DOHH2 (cell line): Measurements from ENCODE around the gene RNU2-63P.

ENCODE experiments used
- H3F3A ChIP-seq: fragments of 200-600 bp; sonication (generic), shearing (Covaris generic); 2 replicates; pipeline ENCODE4 v1.6.0; 2016; ENCODE audit warnings: antibody characterized with exemption, mild to moderate bottlenecking; ENCODE audit not compliant: control insufficient read depth, insufficient read depth
- H3K27ac ChIP-seq: fragments of 200-600 bp; sonication (generic); 2 replicates; pipeline ENCODE4 v1.5.1; 2014; ENCODE audit warnings: low read depth, mild to moderate bottlenecking, low read length, moderate library complexity
- H3K27me3 ChIP-seq: fragments of 200-600 bp; sonication (generic); 2 replicates; pipeline ENCODE4 v1.6.1; 2014; ENCODE audit warnings: mild to moderate bottlenecking, low read length, mixed read lengths; ENCODE audit not compliant: control insufficient read depth
- H3K36me3 ChIP-seq: fragments of 200-600 bp; sonication (generic); 2 replicates; pipeline ENCODE4 v1.6.1; 2014; ENCODE audit warnings: mild to moderate bottlenecking, low read length, moderate library complexity, mixed read lengths; ENCODE audit not compliant: control insufficient read depth
- H3K4me1 ChIP-seq: fragments of 200-600 bp; sonication (generic); 2 replicates; pipeline ENCODE4 v1.6.1; 2014; ENCODE audit warnings: mild to moderate bottlenecking, low read length, mixed read lengths; ENCODE audit not compliant: control insufficient read depth
- H3K4me2 ChIP-seq: fragments of 200-600 bp; sonication (generic); 2 replicates; pipeline ENCODE4 v1.6.0; 2014; ENCODE audit warnings: mild to moderate bottlenecking, low read length, moderate library complexity
- H3K4me3 ChIP-seq: fragments of 200-600 bp; sonication (generic); 2 replicates; pipeline ENCODE4 v1.5.1; 2014; ENCODE audit warnings: mild to moderate bottlenecking, low read length, mixed read lengths
- H3K79me2 ChIP-seq: fragments of 200-600 bp; sonication (generic); 2 replicates; pipeline ENCODE4 v1.6.1; 2014; ENCODE audit warnings: mild to moderate bottlenecking, low read length, mixed read lengths; ENCODE audit not compliant: control insufficient read depth
- H3K9me2 ChIP-seq: fragments of 200-600 bp; sonication (generic); replicated peaks from 2 replicates; pipeline ENCODE4 v1.6.1; 2014; ENCODE audit warnings: mild to moderate bottlenecking, low read length, mixed read lengths; ENCODE audit not compliant: control insufficient read depth
- H3K9me3 ChIP-seq: fragments of 200-600 bp; sonication (generic); 2 replicates; pipeline ENCODE4 v1.6.1; 2014; ENCODE audit warnings: antibody characterized with exemption, low read length, mixed read lengths; ENCODE audit not compliant: control insufficient read depth, insufficient read depth
- H4K20me1 ChIP-seq: fragments of 200-600 bp; sonication (generic); 2 replicates; pipeline ENCODE4 v1.6.0; 2014; ENCODE audit warnings: low read depth, mild to moderate bottlenecking, antibody characterized with exemption, low read length, moderate library complexity; ENCODE audit not compliant: control insufficient read depth, insufficient read depth
- EZH2phosphoT487 ChIP-seq: fragments of 200-600 bp; sonication (generic); IDR thresholded peaks from 2 replicates; pipeline ENCODE4 v1.6.1; 2017; ENCODE audit warnings: borderline replicate concordance, mild to moderate bottlenecking, antibody characterized with exemption, low read length, moderate library complexity, mixed read lengths
- TF ChIP-seq, protein P1 (sequence below): fragments of 200-600 bp; sonication (generic); IDR thresholded peaks from one replicate; pipeline ENCODE4 v1.5.1; 2014; ENCODE audit warnings: antibody characterized with exemption, mild to moderate bottlenecking, low read depth, low read length; ENCODE audit not compliant: poor library complexity, severe bottlenecking

Gene RNU2-63P

DNA sequence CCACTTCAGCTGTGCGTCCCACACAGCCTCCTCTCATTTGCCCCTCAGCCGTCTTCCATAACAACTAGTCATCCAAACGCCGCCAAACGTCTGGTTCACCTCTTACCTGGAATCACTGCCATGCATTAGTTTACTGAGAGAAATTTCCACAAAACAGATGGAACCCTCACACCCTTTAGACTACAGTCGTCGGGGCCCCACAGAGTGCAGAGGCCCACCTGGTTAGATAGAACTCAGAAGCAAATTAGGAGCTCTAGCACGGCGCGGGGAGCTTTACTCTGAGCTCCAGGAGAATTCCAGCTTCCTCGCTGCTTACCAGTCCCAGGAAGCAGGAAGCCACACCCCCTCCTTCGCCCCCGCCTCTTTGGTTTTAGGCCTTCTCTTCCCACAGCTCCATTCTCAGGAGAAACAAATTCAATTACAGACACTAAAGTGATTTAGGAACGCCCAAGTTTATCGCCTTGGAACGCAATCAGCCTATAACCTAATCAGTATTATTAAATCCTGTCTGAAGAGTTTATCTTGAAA lies 9.4 kb downstream of the RNU2-63P start:
- no peaks in the 10 kb centered on the region for H3K9me3 ChIP-seq
- H3K4me2 ChIP-seq: no peak overlapping the region
- no peaks in the 10 kb centered on the region for H3K9me2 ChIP-seq
- H3K4me3 ChIP-seq: no peak overlapping the region
- no peak overlapping the region for H3K27ac ChIP-seq
- TF ChIP-seq, protein P1, sequence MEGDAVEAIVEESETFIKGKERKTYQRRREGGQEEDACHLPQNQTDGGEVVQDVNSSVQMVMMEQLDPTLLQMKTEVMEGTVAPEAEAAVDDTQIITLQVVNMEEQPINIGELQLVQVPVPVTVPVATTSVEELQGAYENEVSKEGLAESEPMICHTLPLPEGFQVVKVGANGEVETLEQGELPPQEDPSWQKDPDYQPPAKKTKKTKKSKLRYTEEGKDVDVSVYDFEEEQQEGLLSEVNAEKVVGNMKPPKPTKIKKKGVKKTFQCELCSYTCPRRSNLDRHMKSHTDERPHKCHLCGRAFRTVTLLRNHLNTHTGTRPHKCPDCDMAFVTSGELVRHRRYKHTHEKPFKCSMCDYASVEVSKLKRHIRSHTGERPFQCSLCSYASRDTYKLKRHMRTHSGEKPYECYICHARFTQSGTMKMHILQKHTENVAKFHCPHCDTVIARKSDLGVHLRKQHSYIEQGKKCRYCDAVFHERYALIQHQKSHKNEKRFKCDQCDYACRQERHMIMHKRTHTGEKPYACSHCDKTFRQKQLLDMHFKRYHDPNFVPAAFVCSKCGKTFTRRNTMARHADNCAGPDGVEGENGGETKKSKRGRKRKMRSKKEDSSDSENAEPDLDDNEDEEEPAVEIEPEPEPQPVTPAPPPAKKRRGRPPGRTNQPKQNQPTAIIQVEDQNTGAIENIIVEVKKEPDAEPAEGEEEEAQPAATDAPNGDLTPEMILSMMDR: no peak
- no peak for TF ChIP-seq EZH2phosphoT487
- H3F3A ChIP-seq: no peaks in the 10 kb centered on the region
- no peaks in the 10 kb centered on the region for H3K36me3 ChIP-seq
- H3K79me2 ChIP-seq: peaks cover 3% of the 10 kb centered on the region; the same call in 1 of the 2 replicates
- no peaks in the 10 kb centered on the region for H3K27me3 ChIP-seq
- peaks cover 24% of the 10 kb centered on the region for H3K4me1 ChIP-seq
- no peaks in the 10 kb centered on the region for H4K20me1 ChIP-seq

DNA sequence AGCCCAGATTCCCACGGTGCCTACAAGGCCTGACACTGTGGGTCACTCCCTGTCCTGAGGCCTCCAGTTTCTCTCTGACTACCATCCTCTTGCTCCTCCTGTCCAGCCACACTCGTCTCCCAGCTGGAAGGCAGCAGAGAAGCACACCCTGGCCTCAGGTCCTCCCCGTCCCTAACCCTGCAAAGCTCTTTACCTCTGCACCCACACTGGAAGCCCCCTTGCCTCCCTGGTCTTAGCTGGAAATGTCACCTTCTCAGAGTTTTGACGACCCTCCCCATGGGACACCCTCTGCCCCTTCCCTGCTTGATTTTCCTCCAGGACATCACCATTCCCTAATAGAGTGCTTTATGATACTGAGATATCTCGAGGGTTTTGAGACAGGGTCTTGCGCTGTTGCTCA lies 10.6 kb downstream of the RNU2-63P start:
- TF ChIP-seq, protein P1: no peak
- no peak for TF ChIP-seq EZH2phosphoT487
- Histone ChIP-seq H3K9me2 (no peaks in the 10 kb centered on the region), H3K27me3 (no peaks in the 10 kb centered on the region), H3K36me3 (no peaks in the 10 kb centered on the region), H3K4me2 (no peak overlapping the region), H3K9me3 (no peaks in the 10 kb centered on the region), H3F3A (no peaks in the 10 kb centered on the region), H3K4me3 (no peak overlapping the region), H4K20me1 (no peaks in the 10 kb centered on the region), H3K79me2 (peaks cover 10% of the 10 kb centered on the region), H3K4me1 (peaks cover 35% of the 10 kb centered on the region), H3K27ac (no peak overlapping the region)

DNA sequence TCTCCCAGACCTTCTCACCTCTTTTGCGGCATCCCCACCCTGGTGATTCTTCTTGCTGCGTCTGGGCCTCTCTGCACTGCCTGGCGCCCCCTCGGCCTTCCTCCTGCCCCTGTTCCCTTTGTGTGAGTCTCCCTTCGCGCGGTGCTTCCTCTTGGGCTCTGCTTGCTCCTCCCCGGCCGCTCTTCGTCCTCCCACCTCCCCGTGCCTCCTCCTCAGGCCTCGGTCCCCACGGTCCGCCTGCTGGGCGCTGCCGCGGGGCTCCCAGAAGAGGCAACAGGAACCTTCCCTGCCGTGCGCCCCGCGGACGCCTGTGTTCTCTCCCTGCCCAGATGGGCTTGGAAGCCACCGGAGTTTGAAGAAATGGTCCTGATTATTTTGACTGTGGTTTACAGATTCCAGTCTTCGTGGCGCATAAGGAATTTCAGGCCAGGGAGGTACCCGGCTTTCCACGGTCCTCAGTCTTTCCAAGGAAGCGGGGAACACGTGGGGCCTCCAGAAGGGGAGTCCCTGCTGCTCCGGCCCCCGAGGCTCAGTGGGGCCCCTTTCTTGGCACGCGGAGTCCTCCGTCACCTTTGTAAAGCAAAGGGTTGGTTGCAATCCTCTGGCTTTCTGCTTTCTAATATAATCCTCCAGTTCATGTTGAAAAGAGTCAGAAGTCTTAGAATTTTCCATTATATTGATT lies 13.1 kb downstream of the RNU2-63P start:
- Histone ChIP-seq H3F3A (no peaks in the 10 kb centered on the region), H3K4me3 (peak overlapping the region; percentile 73), H3K36me3 (no peaks in the 10 kb centered on the region), H3K79me2 (peaks cover 10% of the 10 kb centered on the region), H4K20me1 (no peaks in the 10 kb centered on the region), H3K9me3 (no peaks in the 10 kb centered on the region), H3K4me2 (peak overlapping the region; percentile 82), H3K27ac (peak overlapping the region; percentile 75), H3K27me3 (no peaks in the 10 kb centered on the region), H3K4me1 (peaks cover 51% of the 10 kb centered on the region), H3K9me2 (no peaks in the 10 kb centered on the region)
- TF ChIP-seq EZH2phosphoT487: no peak
- TF ChIP-seq, protein P1: no peak
